Activated CD8-positive, alpha-beta memory T cell treated with anti-CD3 and anti-CD28 coated beads for 48 hours (primary cell): ENCODE results near the gene GRID2.
"Not testable (repeated sequence)": the region's sequence is repeated elsewhere in the genome, so short reads cannot be mapped to it uniquely, and the experiment has no call there.

Experiments used
- DNase-seq, 3 experiments: peaks; one replicate each; pipeline ENCODE4 v3.0.0-alpha.2; 2020; ENCODE audit warnings: low read depth in 2 of 3, low spot score in 2 of 3

GRID2 gene

GRCh38 chr4:92305148-92305877 is 1.5 kb downstream of the GRID2 start:
- DNase-seq: no peak

- DNase-seq: no peak
Measured at GRCh38 chr4:92305878-92306520, 2.2 kb downstream of the GRID2 start.

GRCh38 chr4:92307181-92307580 is 3.4 kb downstream of the GRID2 start:
- DNase-seq: no peak

- DNase-seq: no peak
Measured at GRCh38 chr4:92307866-92308265, 4.1 kb downstream of the GRID2 start.

- DNase-seq: no peak
Measured at GRCh38 chr4:92317047-92317446, 13.3 kb downstream of the GRID2 start.

GRCh38 chr4:92328095-92328494 is 24.3 kb downstream of the GRID2 start:
- DNase-seq: no peak

- no peak for DNase-seq
Measured at GRCh38 chr4:92333016-92333415, 29.2 kb downstream of the GRID2 start.

- no peak for DNase-seq
Measured at GRCh38 chr4:92334716-92335350, 31.1 kb downstream of the GRID2 start.

GRCh38 chr4:92339676-92340075 is 35.9 kb downstream of the GRID2 start:
- DNase-seq: no peak

- no peak for DNase-seq
Measured at GRCh38 chr4:92344216-92344615, 40.5 kb downstream of the GRID2 start.

- no peak for DNase-seq
Measured at GRCh38 chr4:92346289-92346688, 42.5 kb downstream of the GRID2 start.

GRCh38 chr4:92357966-92358365 is 54.2 kb downstream of the GRID2 start:
- no peak for DNase-seq

- DNase-seq: no peak
Measured at GRCh38 chr4:92359491-92359890, 55.7 kb downstream of the GRID2 start.

GRCh38 chr4:92362028-92362427 is 58.3 kb downstream of the GRID2 start:
- DNase-seq: no peak

GRCh38 chr4:92368653-92369052 is 64.9 kb downstream of the GRID2 start:
- no peak for DNase-seq

GRCh38 chr4:92381616-92382015 is 77.8 kb downstream of the GRID2 start:
- no peak for DNase-seq

- DNase-seq: no peak
Measured at GRCh38 chr4:92382128-92382527, 78.4 kb downstream of the GRID2 start.

- no peak for DNase-seq
Measured at GRCh38 chr4:92387459-92388069, 83.8 kb downstream of the GRID2 start.

- no peak for DNase-seq
Measured at GRCh38 chr4:92399032-92399431, 95.3 kb downstream of the GRID2 start.

- DNase-seq: not testable (repeated sequence)
Measured at GRCh38 chr4:92403525-92403924, 99.8 kb downstream of the GRID2 start.

- no peak for DNase-seq
Measured at GRCh38 chr4:92406488-92406887, 102.7 kb downstream of the GRID2 start.

- DNase-seq: no peak
Measured at GRCh38 chr4:92421920-92422319, 118.2 kb downstream of the GRID2 start.
